HTERT RPE-1 (cell line): ENCODE data around the gene SSC5D.

Experiments
- in situ Hi-C: fragments of 300-500 bp; cut with MboI; formaldehyde crosslinking; loops from 4 replicates; pipeline ENCODE4 v1.14.3; 2020; ENCODE audit warnings: low sequenced_read_pairs

SSC5D gene

GRCh38 chr19:55552620-55553019 lies 64.4 kb downstream of the SSC5D start:
- in situ Hi-C loops: no loop called here

GRCh38 chr19:55553217-55554182 lies 65.3 kb downstream of the SSC5D start:
- in situ Hi-C loops: no loop called here

GRCh38 chr19:55554302-55554701 lies 66.1 kb downstream of the SSC5D start:
- in situ Hi-C loops: no loop called here

GRCh38 chr19:55554741-55555152 lies 66.5 kb downstream of the SSC5D start:
- in situ Hi-C loops: no loop called here

GRCh38 chr19:55559684-55560083 lies 71.4 kb downstream of the SSC5D start:
- in situ Hi-C loops: no loop called here

GRCh38 chr19:55563261-55563690 lies 75.0 kb downstream of the SSC5D start:
- in situ Hi-C loops: no loop called here

- in situ Hi-C loops: no loop called here
Observed at GRCh38 chr19:55566823-55567222, 78.6 kb downstream of the SSC5D start.

- in situ Hi-C loops: no loop called here
Observed at GRCh38 chr19:55567708-55568328, 79.6 kb downstream of the SSC5D start.
